Trophoblast cell (in vitro differentiated cells and primary cell): ENCODE results near the gene PARD3B.
A peak's percentile ranks its signal among the peaks of the same experiment; 100 is the strongest.

Source experiments
- DNase-seq, 2 donors: peaks; one replicate each; pipeline ENCODE4 v3.0.0-alpha.2; 2016
- H2AFZ ChIP-seq: 2 replicates; pipeline ENCODE4 v1.6.1; 2013; ENCODE audit warnings: low read length, moderate library complexity, mild to moderate bottlenecking; ENCODE audit not compliant: insufficient read depth, poor library complexity
- H2AK5ac ChIP-seq: 2 replicates; pipeline ENCODE4 v1.6.1; 2013; ENCODE audit warnings: mild to moderate bottlenecking, low read length
- H2BK120ac ChIP-seq: 2 replicates; pipeline ENCODE4 v1.6.1; 2013; ENCODE audit warnings: low read length, mild to moderate bottlenecking, moderate library complexity; ENCODE audit not compliant: insufficient read depth, poor library complexity
- H2BK12ac ChIP-seq: 2 replicates; pipeline ENCODE4 v1.6.1; 2013; ENCODE audit warnings: mild to moderate bottlenecking, low read length, moderate library complexity
- H2BK5ac ChIP-seq: 2 replicates; pipeline ENCODE4 v1.6.1; 2013; ENCODE audit warnings: low read length, low read depth, moderate library complexity, mild to moderate bottlenecking; ENCODE audit not compliant: poor library complexity
- H3K14ac ChIP-seq: 2 replicates; pipeline ENCODE4 v1.6.1; 2013; ENCODE audit warnings: mild to moderate bottlenecking, low read length
- H3K18ac ChIP-seq: 2 replicates; pipeline ENCODE4 v1.6.1; 2013; ENCODE audit warnings: mild to moderate bottlenecking, low read length
- H3K23ac ChIP-seq: 2 replicates; pipeline ENCODE4 v1.6.1; 2013; ENCODE audit warnings: low read length
- H3K27ac ChIP-seq: 2 replicates; pipeline ENCODE4 v1.5.1; 2013; ENCODE audit warnings: low read depth, mild to moderate bottlenecking, inconsistent platforms, low read length, moderate library complexity
- H3K27me3 ChIP-seq: 2 replicates; pipeline ENCODE4 v1.6.1; 2013; ENCODE audit warnings: inconsistent platforms, mild to moderate bottlenecking, low read length, moderate library complexity; ENCODE audit not compliant: insufficient read depth
- H3K36me3 ChIP-seq, 2 experiments: 1 replicate in 1 of 2; 2 replicates in 1 of 2; pipeline ENCODE4 v1.6.1; 2013; ENCODE audit warnings: low read length in 2 of 2, mild to moderate bottlenecking in 2 of 2, moderate library complexity in 1 of 2; ENCODE audit not compliant: insufficient read depth in 2 of 2, control insufficient read depth in 1 of 2
- H3K4ac ChIP-seq: 2 replicates; pipeline ENCODE4 v1.6.1; 2013; ENCODE audit warnings: low read depth, mild to moderate bottlenecking, low read length, moderate library complexity
- H3K4me1 ChIP-seq, 2 experiments: 1 replicate in 1 of 2; 2 replicates in 1 of 2; pipeline ENCODE4 v1.6.1; 2013; ENCODE audit warnings: low read length in 2 of 2, mild to moderate bottlenecking in 2 of 2, moderate library complexity in 1 of 2; ENCODE audit not compliant: insufficient read depth in 2 of 2, control insufficient read depth in 1 of 2
- H3K4me2 ChIP-seq: 2 replicates; pipeline ENCODE4 v1.6.1; 2013; ENCODE audit warnings: inconsistent platforms, mild to moderate bottlenecking, low read length, moderate library complexity
- H3K4me3 ChIP-seq: 2 replicates; pipeline ENCODE4 v1.5.1; 2013; ENCODE audit warnings: mild to moderate bottlenecking, low read depth, low read length, inconsistent platforms
- H3K79me1 ChIP-seq: one replicate; pipeline ENCODE4 v1.6.1; 2013; ENCODE audit warnings: low read length
- H3K79me2 ChIP-seq: 2 replicates; pipeline ENCODE4 v1.6.1; 2013; ENCODE audit warnings: low read length, mild to moderate bottlenecking; ENCODE audit not compliant: control insufficient read depth, insufficient read depth, poor library complexity
- H3K9ac ChIP-seq: 2 replicates; pipeline ENCODE4 v1.6.1; 2013; ENCODE audit warnings: mild to moderate bottlenecking, low read length
- H3K9me3 ChIP-seq: 2 replicates; pipeline ENCODE4 v1.6.1; 2013; ENCODE audit warnings: low read depth, mild to moderate bottlenecking, control low read depth, inconsistent platforms, low read length; ENCODE audit not compliant: insufficient read depth
- H4K12ac ChIP-seq: 2 replicates; pipeline ENCODE4 v1.6.1; 2013; ENCODE audit warnings: low read depth, mild to moderate bottlenecking, low read length, moderate library complexity
- H4K8ac ChIP-seq: 2 replicates; pipeline ENCODE4 v1.6.1; 2013; ENCODE audit warnings: low read depth, mild to moderate bottlenecking, low read length, moderate library complexity
- H4K91ac ChIP-seq: one replicate; pipeline ENCODE4 v1.6.1; 2013; ENCODE audit warnings: low read depth, mild to moderate bottlenecking, low read length, moderate library complexity
- WGBS: extraction: QIAGEN DNeasy Blood & Tissue Kit; methylation state at CpG from one replicate; pipeline ENCODE4 v1.1.7; 2013; ENCODE audit warnings: missing lambda C conversion rate; ENCODE audit not compliant: insufficient read length, insufficient coverage; ENCODE audit errors: extremely low coverage; 5-methylcytosine and 5-hydroxymethylcytosine counted together

Gene PARD3B

GRCh38 chr2:204533629-204534370, 11.5 kb upstream of the PARD3B start:
- Histone ChIP-seq H3K4me2 (no peak overlapping the region), H2AK5ac (no peak overlapping the region), H4K91ac (no peak overlapping the region), H2BK5ac (no peak overlapping the region), H3K23ac (no peak overlapping the region), H3K79me1 (no peaks in the 10 kb centered on the region), H3K9ac (no peak overlapping the region), H2BK12ac (no peak overlapping the region), H3K9me3 (no peaks in the 10 kb centered on the region), H3K36me3 (no peaks in the 10 kb centered on the region), H3K14ac (no peak overlapping the region), H3K27ac (no peak overlapping the region), H3K4me1 (no peaks in the 10 kb centered on the region), H3K18ac (no peak overlapping the region), H2BK120ac (no peak overlapping the region), H4K12ac (no peak overlapping the region), H2AFZ (no peak overlapping the region), H3K27me3 (no peaks in the 10 kb centered on the region), H3K4ac (no peak overlapping the region), H3K4me3 (no peak overlapping the region), H3K79me2 (no peaks in the 10 kb centered on the region), H4K8ac (no peak overlapping the region)
- WGBS: no CpG with 5 or more reads among the region's 5 CpGs
- DNase-seq: no peak

GRCh38 chr2:204535356-204535755, 9.9 kb upstream of the PARD3B start:
- DNase-seq: peak; percentile 72
- no peak overlapping the region for H4K12ac ChIP-seq
- no peak overlapping the region for H3K4ac ChIP-seq
- H2BK12ac ChIP-seq: no peak overlapping the region
- H3K9ac ChIP-seq: no peak overlapping the region
- H3K14ac ChIP-seq: no peak overlapping the region
- no peak overlapping the region for H3K27ac ChIP-seq
- H3K36me3 ChIP-seq: no peaks in the 10 kb centered on the region
- no peaks in the 10 kb centered on the region for H3K4me1 ChIP-seq
- H3K9me3 ChIP-seq: no peaks in the 10 kb centered on the region
- H4K8ac ChIP-seq: no peak overlapping the region
- no peaks in the 10 kb centered on the region for H3K27me3 ChIP-seq
- H2AFZ ChIP-seq: no peak overlapping the region
- H3K4me2 ChIP-seq: no peak overlapping the region
- no peaks in the 10 kb centered on the region for H3K79me1 ChIP-seq
- no peak overlapping the region for H2BK5ac ChIP-seq
- no peak overlapping the region for H2AK5ac ChIP-seq
- no peak overlapping the region for H4K91ac ChIP-seq
- no peak overlapping the region for H3K18ac ChIP-seq
- no peak overlapping the region for H3K4me3 ChIP-seq
- no peak overlapping the region for H3K23ac ChIP-seq
- no peak overlapping the region for H2BK120ac ChIP-seq
- WGBS: no CpG with 5 or more reads among the region's 3 CpGs
- H3K79me2 ChIP-seq: no peaks in the 10 kb centered on the region

GRCh38 chr2:204535764-204536163, 9.5 kb upstream of the PARD3B start:
- Histone ChIP-seq H3K9me3 (no peaks in the 10 kb centered on the region), H2BK120ac (no peak overlapping the region), H3K4me1 (no peaks in the 10 kb centered on the region), H3K79me2 (no peaks in the 10 kb centered on the region), H3K4ac (no peak overlapping the region), H3K27ac (no peak overlapping the region), H3K9ac (no peak overlapping the region), H3K18ac (no peak overlapping the region), H3K36me3 (no peaks in the 10 kb centered on the region), H3K27me3 (no peaks in the 10 kb centered on the region), H2BK5ac (no peak overlapping the region), H3K23ac (no peak overlapping the region), H4K8ac (no peak overlapping the region), H4K12ac (no peak overlapping the region), H4K91ac (no peak overlapping the region), H3K4me3 (no peak overlapping the region), H3K79me1 (no peaks in the 10 kb centered on the region), H2AFZ (no peak overlapping the region), H2AK5ac (no peak overlapping the region), H3K4me2 (no peak overlapping the region), H3K14ac (no peak overlapping the region), H2BK12ac (no peak overlapping the region)
- WGBS: no CpG with 5 or more reads among the region's 1 CpG
- peak; percentile 47 to 70 for DNase-seq

GRCh38 chr2:204538182-204539018, 6.9 kb upstream of the PARD3B start:
- DNase-seq: no peak
- H3K4me2 ChIP-seq: no peak overlapping the region
- H4K12ac ChIP-seq: no peak overlapping the region
- no peaks in the 10 kb centered on the region for H3K79me2 ChIP-seq
- no peaks in the 10 kb centered on the region for H3K27me3 ChIP-seq
- H2AFZ ChIP-seq: no peak overlapping the region
- no peak overlapping the region for H3K4ac ChIP-seq
- H3K79me1 ChIP-seq: no peaks in the 10 kb centered on the region
- no peak overlapping the region for H4K8ac ChIP-seq
- WGBS: no CpG with 5 or more reads among the region's 10 CpGs
- no peak overlapping the region for H2BK120ac ChIP-seq
- no peaks in the 10 kb centered on the region for H3K4me1 ChIP-seq
- no peak overlapping the region for H3K23ac ChIP-seq
- H4K91ac ChIP-seq: no peak overlapping the region
- H3K14ac ChIP-seq: no peak overlapping the region
- H2AK5ac ChIP-seq: no peak overlapping the region
- no peak overlapping the region for H3K9ac ChIP-seq
- no peak overlapping the region for H3K18ac ChIP-seq
- H3K9me3 ChIP-seq: no peaks in the 10 kb centered on the region
- H3K4me3 ChIP-seq: no peak overlapping the region
- H2BK5ac ChIP-seq: no peak overlapping the region
- no peak overlapping the region for H3K27ac ChIP-seq
- H3K36me3 ChIP-seq: no peaks in the 10 kb centered on the region
- no peak overlapping the region for H2BK12ac ChIP-seq
